Osteocyte (in vitro differentiated cells): ENCODE data around the gene LMNB1. TPM values are rescaled to one million over a fixed set of nuclear protein-coding genes. Genes with fewer than 3 reads are reported as not detected.
"Not testable (repeated sequence)": the region's sequence is repeated elsewhere in the genome, so short reads cannot be mapped to it uniquely, and the experiment has no call there.

ENCODE experiments used
- DNase-seq: peaks from one replicate; pipeline ENCODE4 v3.0.0; 2021; ENCODE audit warnings: mixed read lengths; ENCODE audit not compliant: unreplicated experiment; ENCODE audit errors: extremely low spot score
- H3K27ac Mint-ChIP-seq: one replicate; pipeline ENCODE4 v1.8.0; 2021; ENCODE audit warnings: mild to moderate bottlenecking, mixed read lengths; ENCODE audit not compliant: unreplicated experiment
- H3K27me3 Mint-ChIP-seq: one replicate; pipeline ENCODE4 v1.8.0; 2021; ENCODE audit warnings: mixed read lengths; ENCODE audit not compliant: unreplicated experiment
- H3K36me3 Mint-ChIP-seq: one replicate; pipeline ENCODE4 v1.8.0; 2021; ENCODE audit warnings: mixed read lengths; ENCODE audit not compliant: unreplicated experiment
- H3K4me1 Mint-ChIP-seq: one replicate; pipeline ENCODE4 v1.8.0; 2021; ENCODE audit warnings: mixed read lengths; ENCODE audit not compliant: unreplicated experiment
- H3K4me3 Mint-ChIP-seq: one replicate; pipeline ENCODE4 v1.8.0; 2021; ENCODE audit warnings: mild to moderate bottlenecking, moderate library complexity, mixed read lengths; ENCODE audit not compliant: unreplicated experiment
- H3K9me3 Mint-ChIP-seq: one replicate; pipeline ENCODE4 v1.8.0; 2021; ENCODE audit warnings: mixed read lengths; ENCODE audit not compliant: unreplicated experiment
- total RNA-seq: library from RNA; stranded (reverse); gene quantifications from 2 replicates; pipeline ENCODE4 v1.2.1, GENCODE V29; 2021
- TF ChIP-seq, protein P1 (sequence below): fragments of 200-600 bp; sonication (generic); IDR thresholded peaks from 2 replicates; pipeline ENCODE4 v1.5.0; 2021; ENCODE audit warnings: antibody characterized with exemption, mild to moderate bottlenecking, moderate library complexity

The LMNB1 gene
- total RNA-seq, 1 donor from 2014 or later, result 22.3 TPM

DNA sequence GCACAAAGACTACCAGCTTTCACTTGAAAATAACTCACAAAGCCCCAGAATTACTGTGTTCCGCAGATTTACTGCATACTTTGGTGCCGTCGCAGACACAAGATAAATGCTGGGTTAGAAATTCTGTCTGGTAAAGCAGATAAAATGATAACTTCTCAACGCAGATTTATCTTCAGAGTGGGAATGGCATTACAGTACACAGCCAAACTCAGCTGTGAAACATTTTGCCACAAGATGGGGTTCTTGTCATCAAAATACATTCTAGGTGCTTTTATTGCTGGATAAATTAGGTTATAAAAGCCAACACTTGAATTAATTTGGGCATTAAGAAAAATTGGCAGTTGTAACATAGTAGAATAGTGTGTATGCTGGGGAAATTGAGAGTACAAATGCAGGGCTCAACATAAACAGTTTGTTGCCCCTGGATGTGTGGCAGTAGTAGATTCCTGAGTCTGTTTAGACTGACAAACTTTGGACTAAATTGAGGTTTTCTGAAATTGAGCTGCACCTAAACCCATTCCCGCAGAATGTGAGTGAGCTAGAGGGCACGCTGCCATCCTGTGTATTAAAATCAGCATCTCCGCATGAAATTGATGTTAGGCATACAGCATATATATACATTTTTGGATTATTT is 61.1 kb downstream of the LMNB1 start:
- peaks cover 4% of the 10 kb centered on the region for H3K4me1 Mint-ChIP-seq
- peaks cover 8% of the 10 kb centered on the region for H3K36me3 Mint-ChIP-seq
- no peaks in the 10 kb centered on the region for H3K27me3 Mint-ChIP-seq
- H3K9me3 Mint-ChIP-seq, result no peaks in the 10 kb centered on the region
- no peak overlapping the region for H3K4me3 Mint-ChIP-seq
- TF ChIP-seq, protein P1, sequence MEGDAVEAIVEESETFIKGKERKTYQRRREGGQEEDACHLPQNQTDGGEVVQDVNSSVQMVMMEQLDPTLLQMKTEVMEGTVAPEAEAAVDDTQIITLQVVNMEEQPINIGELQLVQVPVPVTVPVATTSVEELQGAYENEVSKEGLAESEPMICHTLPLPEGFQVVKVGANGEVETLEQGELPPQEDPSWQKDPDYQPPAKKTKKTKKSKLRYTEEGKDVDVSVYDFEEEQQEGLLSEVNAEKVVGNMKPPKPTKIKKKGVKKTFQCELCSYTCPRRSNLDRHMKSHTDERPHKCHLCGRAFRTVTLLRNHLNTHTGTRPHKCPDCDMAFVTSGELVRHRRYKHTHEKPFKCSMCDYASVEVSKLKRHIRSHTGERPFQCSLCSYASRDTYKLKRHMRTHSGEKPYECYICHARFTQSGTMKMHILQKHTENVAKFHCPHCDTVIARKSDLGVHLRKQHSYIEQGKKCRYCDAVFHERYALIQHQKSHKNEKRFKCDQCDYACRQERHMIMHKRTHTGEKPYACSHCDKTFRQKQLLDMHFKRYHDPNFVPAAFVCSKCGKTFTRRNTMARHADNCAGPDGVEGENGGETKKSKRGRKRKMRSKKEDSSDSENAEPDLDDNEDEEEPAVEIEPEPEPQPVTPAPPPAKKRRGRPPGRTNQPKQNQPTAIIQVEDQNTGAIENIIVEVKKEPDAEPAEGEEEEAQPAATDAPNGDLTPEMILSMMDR, result peak; percentile 69
- no peak overlapping the region for H3K27ac Mint-ChIP-seq
- DNase-seq, result no peak

DNA sequence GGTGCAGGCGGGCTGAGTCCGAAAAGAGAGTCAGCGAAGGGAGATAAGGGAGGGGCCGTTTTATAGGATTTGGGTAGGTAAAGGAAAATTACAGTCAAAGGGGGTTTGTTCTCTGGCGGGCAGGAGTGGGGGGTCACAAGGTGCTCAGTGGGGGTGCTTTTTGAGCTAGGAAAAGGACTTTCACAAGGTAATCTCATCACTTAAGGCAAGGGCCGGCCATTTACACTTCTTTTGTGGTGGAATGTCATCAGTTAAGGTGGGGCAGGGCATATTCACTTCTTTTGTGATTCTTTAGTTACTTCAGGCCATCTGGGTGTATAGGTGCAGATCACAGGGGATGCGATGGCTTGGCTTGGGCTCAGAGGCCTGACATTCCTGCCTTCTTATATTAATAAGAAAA is 62.5 kb downstream of the LMNB1 start:
- not testable (repeated sequence) for DNase-seq, H3K9me3 Mint-ChIP-seq, H3K27ac Mint-ChIP-seq, H3K36me3 Mint-ChIP-seq, H3K27me3 Mint-ChIP-seq, H3K4me1 Mint-ChIP-seq, H3K4me3 Mint-ChIP-seq

DNA sequence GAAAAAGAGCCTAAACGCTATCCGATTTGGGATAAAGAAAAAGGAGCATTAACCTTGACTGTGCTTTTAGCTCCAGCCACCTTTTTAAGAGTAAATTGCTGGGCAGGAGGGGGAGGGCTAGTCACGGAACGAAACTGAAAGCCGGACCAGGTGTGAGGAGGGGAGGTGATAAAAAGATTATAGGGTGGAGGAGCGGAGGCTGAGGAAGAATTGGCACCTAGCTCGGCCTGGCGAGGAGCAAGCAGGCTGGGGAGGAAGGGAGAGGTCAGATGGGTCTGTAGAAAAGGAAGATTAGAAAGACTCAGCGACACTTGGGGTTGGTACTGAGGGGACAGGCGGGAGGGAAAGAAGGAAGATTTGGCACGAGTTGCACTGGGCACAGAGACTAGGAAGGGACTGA is 66.4 kb downstream of the LMNB1 start:
- H3K27me3 Mint-ChIP-seq, DNase-seq, H3K9me3 Mint-ChIP-seq, H3K36me3 Mint-ChIP-seq, H3K4me3 Mint-ChIP-seq: not testable (repeated sequence)
- H3K27ac Mint-ChIP-seq, result peak overlapping the region; percentile 21
- peaks cover 36% of the 10 kb centered on the region for H3K4me1 Mint-ChIP-seq

GRCh38 chr5:126845470-126846070 is 68.6 kb downstream of the LMNB1 start:
- not testable (repeated sequence) for H3K27me3 Mint-ChIP-seq, H3K36me3 Mint-ChIP-seq, H3K27ac Mint-ChIP-seq, H3K9me3 Mint-ChIP-seq, H3K4me3 Mint-ChIP-seq, DNase-seq
- peaks cover 33% of the 10 kb centered on the region for H3K4me1 Mint-ChIP-seq

GRCh38 chr5:126846344-126846743 is 69.4 kb downstream of the LMNB1 start:
- no peaks in the 10 kb centered on the region for H3K36me3 Mint-ChIP-seq
- no peak for DNase-seq
- TF ChIP-seq, protein P1, result peak; percentile 41
- no peaks in the 10 kb centered on the region for H3K27me3 Mint-ChIP-seq
- no peak overlapping the region for H3K4me3 Mint-ChIP-seq
- no peaks in the 10 kb centered on the region for H3K9me3 Mint-ChIP-seq
- H3K27ac Mint-ChIP-seq, result peak overlapping the region; percentile 7
- H3K4me1 Mint-ChIP-seq, result peaks cover 33% of the 10 kb centered on the region

DNA sequence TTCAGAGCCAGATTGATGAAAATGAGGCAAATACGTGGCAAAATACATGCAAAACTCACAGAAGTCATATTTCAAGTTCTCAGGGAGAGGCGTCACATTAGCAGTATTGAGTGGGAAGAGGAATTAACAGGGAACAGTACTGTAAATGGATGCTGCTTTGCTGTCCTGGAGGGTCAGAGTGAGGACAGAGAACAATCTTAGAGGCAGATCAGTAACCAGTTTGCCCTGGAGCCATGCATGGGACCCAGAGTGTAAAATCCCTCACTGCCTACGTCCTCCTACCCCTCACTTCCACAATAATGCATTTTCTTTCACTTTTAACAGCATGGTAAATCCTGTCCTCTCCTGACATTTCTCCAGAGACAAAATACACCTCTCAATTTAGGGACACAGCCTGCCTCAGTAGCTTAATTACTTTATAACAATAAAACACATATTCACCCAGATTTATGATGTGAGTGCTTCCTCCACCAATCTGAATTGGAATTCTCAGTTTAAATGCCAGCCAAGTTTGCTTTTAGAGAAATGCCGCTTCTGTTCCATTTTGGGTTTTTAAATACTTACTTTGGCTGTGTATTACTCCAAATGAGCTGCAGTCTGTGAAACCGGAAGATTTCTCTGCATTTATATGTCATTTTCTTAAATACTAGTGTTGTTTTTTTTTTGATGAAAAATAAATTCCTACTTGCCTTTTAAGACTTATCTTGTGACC is 70.0 kb downstream of the LMNB1 start:
- H3K27me3 Mint-ChIP-seq, result no peaks in the 10 kb centered on the region
- TF ChIP-seq, protein P1, result no peak
- H3K27ac Mint-ChIP-seq, result peak overlapping the region; percentile 28
- H3K36me3 Mint-ChIP-seq, result no peaks in the 10 kb centered on the region
- H3K9me3 Mint-ChIP-seq, result no peaks in the 10 kb centered on the region
- no peak overlapping the region for H3K4me3 Mint-ChIP-seq
- H3K4me1 Mint-ChIP-seq, result peaks cover 36% of the 10 kb centered on the region
- no peak for DNase-seq
